GM12892 (cell line): ENCODE results near the gene LIN9.

Experiments used
- POLR2A ChIP-seq: IDR thresholded peaks from 2 replicates; pipeline ENCODE4 v1.6.1; 2011; ENCODE audit warnings: low read depth, low read length, control low read depth
- POLR2AphosphoS5 ChIP-seq: IDR thresholded peaks from 2 replicates; pipeline ENCODE4 v1.6.1; 2011; ENCODE audit warnings: low read depth, low read length, control low read depth

DNA sequence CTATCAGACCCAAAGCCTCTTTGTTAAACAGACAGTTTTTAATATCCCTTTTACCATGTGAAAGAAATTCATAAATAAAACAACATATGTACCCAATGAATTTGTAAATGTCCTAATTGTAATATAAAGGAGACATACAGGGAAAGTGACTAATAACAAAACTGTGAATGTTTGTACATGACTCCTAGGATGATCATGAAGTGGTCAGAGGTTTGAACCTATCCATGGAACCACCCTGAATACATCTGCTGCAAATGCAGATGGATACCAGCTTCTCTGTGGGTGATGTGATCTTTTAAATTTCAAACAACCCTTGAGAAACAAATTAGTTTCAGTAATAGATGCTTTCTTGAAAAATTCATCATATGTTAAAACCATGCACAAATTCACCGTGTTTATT is 105.7 kb downstream of the LIN9 start:
- no peak for TF ChIP-seq POLR2AphosphoS5
- no peak for TF ChIP-seq POLR2A
